ENCODE results near the gene EMC10.

Gene EMC10

GRCh38 chr19:50492303-50493052, 16.2 kb downstream of the EMC10 start:
- Histone ChIP-seq H3K79me1 (ENCODE audit: low read length) (peaks cover 8% of the 10 kb centered on the region), H4K12ac (ENCODE audit: low read depth, low read length) (no peak overlapping the region), H3K4me2 (ENCODE audit: low read length) (no peak overlapping the region), H3K36me3 (ENCODE audit: control insufficient read depth in 1 of 2, insufficient read depth in 2 of 2, low read length in 2 of 2) (peaks cover 4% of the 10 kb centered on the region in 2 experiments), H2BK5ac (ENCODE audit: low read depth, low read length, poor library complexity) (no peak overlapping the region), H3K23ac (ENCODE audit: low read length) (no peak overlapping the region), H3K79me2 (ENCODE audit: control insufficient read depth, insufficient read depth, low read length, poor library complexity) (no peaks in the 10 kb centered on the region), H4K91ac (ENCODE audit: low read depth, low read length) (no peak overlapping the region), H3K27ac (ENCODE audit: low read depth, low read length) (no peak overlapping the region), H4K8ac (ENCODE audit: low read depth, low read length) (no peak overlapping the region), H3K9ac (ENCODE audit: low read length) (no peak overlapping the region), H3K18ac (ENCODE audit: low read length) (no peak overlapping the region), H3K9me3 (ENCODE audit: insufficient read depth, low read depth, low read length) (peaks cover 4% of the 10 kb centered on the region), H2AK5ac (ENCODE audit: low read length) (no peak overlapping the region), H3K14ac (ENCODE audit: low read length) (no peak overlapping the region), H3K4me1 (ENCODE audit: control insufficient read depth in 1 of 2, insufficient read depth in 2 of 2, low read length in 2 of 2) (peaks cover 10 to 24% of the 10 kb centered on the region in 2 experiments), H2BK120ac (ENCODE audit: insufficient read depth, low read length, poor library complexity) (no peak overlapping the region), H3K4ac (ENCODE audit: low read depth, low read length) (no peak overlapping the region), H2AFZ (ENCODE audit: insufficient read depth, low read length, poor library complexity) (no peak overlapping the region), H3K27me3 (ENCODE audit: insufficient read depth, low read length) (peaks cover 2% of the 10 kb centered on the region), H3K4me3 (ENCODE audit: low read depth, low read length) (no peak overlapping the region), H2BK12ac (ENCODE audit: low read length) (no peak overlapping the region)
- no CpG with 5 or more reads among the region's 12 CpGs for WGBS (ENCODE audit: extremely low coverage, insufficient coverage, insufficient read length)
- DNase-seq: no peak

DNA sequence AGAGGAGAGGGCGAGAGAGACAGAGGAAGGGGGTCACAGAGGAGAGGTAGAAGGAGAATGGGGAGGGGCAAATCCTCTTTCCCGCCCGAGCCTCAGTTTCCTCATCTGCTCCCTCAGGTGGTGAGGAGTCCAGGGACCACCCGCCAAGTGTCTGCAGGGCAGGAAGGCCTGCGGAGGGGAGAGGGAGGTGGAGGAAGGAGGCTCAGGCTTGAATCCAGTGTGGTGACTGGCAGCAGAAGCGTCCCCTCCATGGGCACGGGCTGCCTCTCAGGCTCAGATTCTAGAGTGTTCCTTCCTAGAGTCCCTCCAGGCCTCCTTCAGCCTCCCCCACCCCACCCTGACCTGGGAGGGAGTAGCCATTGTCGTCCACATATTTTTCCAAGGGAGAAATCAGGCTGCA, 16.9 kb downstream of the EMC10 start:
- no CpG with 5 or more reads among the region's 8 CpGs for WGBS (ENCODE audit: extremely low coverage, insufficient coverage, insufficient read length)
- H2BK12ac ChIP-seq (ENCODE audit: low read length): no peak overlapping the region

DNA sequence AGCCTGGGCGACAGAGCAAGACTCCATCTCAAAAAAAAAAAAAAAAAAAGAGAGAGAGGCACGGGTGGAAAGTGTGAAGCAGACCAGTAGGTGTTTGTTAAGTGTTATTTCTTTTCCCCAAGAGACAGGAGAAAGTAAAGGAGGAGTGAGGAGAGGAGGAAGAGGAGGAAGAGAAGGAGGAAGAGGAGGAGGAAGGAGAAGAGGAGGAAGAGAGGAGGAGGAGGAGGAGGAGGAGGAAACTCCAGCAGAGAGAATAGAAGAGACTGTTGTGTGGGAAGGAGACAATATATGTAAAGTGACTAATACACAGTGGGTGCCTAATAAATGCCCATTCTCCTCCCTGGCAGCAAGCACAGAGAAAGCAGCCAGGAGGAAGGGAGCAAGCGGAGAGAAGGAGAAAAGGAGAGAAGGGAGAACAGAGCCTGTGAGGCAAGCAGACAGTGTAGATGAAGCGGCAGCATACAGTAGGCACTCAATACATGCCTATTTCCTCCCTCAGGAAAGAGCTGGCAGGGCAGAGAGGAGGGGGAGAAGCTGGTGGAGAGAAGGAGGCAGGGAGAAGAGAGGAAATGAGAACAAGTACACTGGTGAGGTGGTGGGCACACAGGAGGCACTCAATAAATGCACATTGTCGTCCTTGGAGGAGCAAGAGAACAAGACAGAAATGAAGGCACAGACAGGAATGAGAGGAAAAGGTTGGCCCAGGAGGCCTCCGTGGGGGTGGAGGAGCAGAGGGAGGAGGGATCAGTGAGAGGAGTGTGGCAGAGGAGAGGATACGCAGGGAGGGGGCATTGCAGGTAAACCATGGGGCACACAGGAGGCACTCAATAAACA, 18.1 kb downstream of the EMC10 start:
- no peak overlapping the region for H4K12ac ChIP-seq (ENCODE audit: low read depth, low read length)
- H3K4ac ChIP-seq (ENCODE audit: low read depth, low read length): no peak overlapping the region
- H2BK12ac ChIP-seq (ENCODE audit: low read length): no peak overlapping the region
- WGBS (ENCODE audit: extremely low coverage, insufficient coverage, insufficient read length): no CpG with 5 or more reads among the region's 7 CpGs
- H3K9me3 ChIP-seq (ENCODE audit: insufficient read depth, low read depth, low read length): peaks cover 4% of the 10 kb centered on the region
- no peak overlapping the region for H4K91ac ChIP-seq (ENCODE audit: low read depth, low read length)
- H2AK5ac ChIP-seq (ENCODE audit: low read length): no peak overlapping the region
- DNase-seq: no peak
- H3K4me1 ChIP-seq (ENCODE audit: control insufficient read depth in 1 of 2, insufficient read depth in 2 of 2, low read length in 2 of 2): peaks cover 8 to 20% of the 10 kb centered on the region in 2 experiments
- H3K18ac ChIP-seq (ENCODE audit: low read length): no peak overlapping the region
- H2AFZ ChIP-seq (ENCODE audit: insufficient read depth, low read length, poor library complexity): no peak overlapping the region
- no peak overlapping the region for H3K23ac ChIP-seq (ENCODE audit: low read length)
- H3K36me3 ChIP-seq (ENCODE audit: control insufficient read depth in 1 of 2, insufficient read depth in 2 of 2, low read length in 2 of 2): peaks cover 4% of the 10 kb centered on the region in 2 experiments
- no peak overlapping the region for H2BK120ac ChIP-seq (ENCODE audit: insufficient read depth, low read length, poor library complexity)
- H3K4me3 ChIP-seq (ENCODE audit: low read depth, low read length): no peak overlapping the region
- H3K27ac ChIP-seq (ENCODE audit: low read depth, low read length): no peak overlapping the region
- no peak overlapping the region for H4K8ac ChIP-seq (ENCODE audit: low read depth, low read length)
- H3K79me1 ChIP-seq (ENCODE audit: low read length): peaks cover 8% of the 10 kb centered on the region
- H2BK5ac ChIP-seq (ENCODE audit: low read depth, low read length, poor library complexity): no peak overlapping the region
- H3K9ac ChIP-seq (ENCODE audit: low read length): no peak overlapping the region
- no peak overlapping the region for H3K14ac ChIP-seq (ENCODE audit: low read length)
- H3K79me2 ChIP-seq (ENCODE audit: control insufficient read depth, insufficient read depth, low read length, poor library complexity): no peaks in the 10 kb centered on the region
- H3K4me2 ChIP-seq (ENCODE audit: low read length): no peak overlapping the region
- H3K27me3 ChIP-seq (ENCODE audit: insufficient read depth, low read length): peaks cover 2% of the 10 kb centered on the region

More for the DNA sequence above, 16.9 kb downstream of the EMC10 start:
- H3K79me1 ChIP-seq (ENCODE audit: low read length): peaks cover 8% of the 10 kb centered on the region
- peaks cover 10 to 24% of the 10 kb centered on the region in 2 experiments for H3K4me1 ChIP-seq (ENCODE audit: control insufficient read depth in 1 of 2, insufficient read depth in 2 of 2, low read length in 2 of 2)
- no peak overlapping the region for H3K27ac ChIP-seq (ENCODE audit: low read depth, low read length)
- H3K27me3 ChIP-seq (ENCODE audit: insufficient read depth, low read length): peaks cover 2% of the 10 kb centered on the region
- no peak overlapping the region for H4K8ac ChIP-seq (ENCODE audit: low read depth, low read length)
- no peak overlapping the region for H3K4ac ChIP-seq (ENCODE audit: low read depth, low read length)
- H4K12ac ChIP-seq (ENCODE audit: low read depth, low read length): no peak overlapping the region
- no peak overlapping the region for H3K4me3 ChIP-seq (ENCODE audit: low read depth, low read length)
- H3K4me2 ChIP-seq (ENCODE audit: low read length): no peak overlapping the region
- no peak overlapping the region for H3K9ac ChIP-seq (ENCODE audit: low read length)
- no peak overlapping the region for H4K91ac ChIP-seq (ENCODE audit: low read depth, low read length)
- no peaks in the 10 kb centered on the region for H3K79me2 ChIP-seq (ENCODE audit: control insufficient read depth, insufficient read depth, low read length, poor library complexity)
- H3K23ac ChIP-seq (ENCODE audit: low read length): no peak overlapping the region
- no peak overlapping the region for H3K14ac ChIP-seq (ENCODE audit: low read length)
- DNase-seq: no peak
- no peak overlapping the region for H2AK5ac ChIP-seq (ENCODE audit: low read length)
- H3K9me3 ChIP-seq (ENCODE audit: insufficient read depth, low read depth, low read length): peaks cover 4% of the 10 kb centered on the region
- H3K18ac ChIP-seq (ENCODE audit: low read length): no peak overlapping the region
- no peak overlapping the region for H2AFZ ChIP-seq (ENCODE audit: insufficient read depth, low read length, poor library complexity)
- peaks cover 4% of the 10 kb centered on the region in 2 experiments for H3K36me3 ChIP-seq (ENCODE audit: control insufficient read depth in 1 of 2, insufficient read depth in 2 of 2, low read length in 2 of 2)
- no peak overlapping the region for H2BK120ac ChIP-seq (ENCODE audit: insufficient read depth, low read length, poor library complexity)
- H2BK5ac ChIP-seq (ENCODE audit: low read depth, low read length, poor library complexity): no peak overlapping the region

DNA sequence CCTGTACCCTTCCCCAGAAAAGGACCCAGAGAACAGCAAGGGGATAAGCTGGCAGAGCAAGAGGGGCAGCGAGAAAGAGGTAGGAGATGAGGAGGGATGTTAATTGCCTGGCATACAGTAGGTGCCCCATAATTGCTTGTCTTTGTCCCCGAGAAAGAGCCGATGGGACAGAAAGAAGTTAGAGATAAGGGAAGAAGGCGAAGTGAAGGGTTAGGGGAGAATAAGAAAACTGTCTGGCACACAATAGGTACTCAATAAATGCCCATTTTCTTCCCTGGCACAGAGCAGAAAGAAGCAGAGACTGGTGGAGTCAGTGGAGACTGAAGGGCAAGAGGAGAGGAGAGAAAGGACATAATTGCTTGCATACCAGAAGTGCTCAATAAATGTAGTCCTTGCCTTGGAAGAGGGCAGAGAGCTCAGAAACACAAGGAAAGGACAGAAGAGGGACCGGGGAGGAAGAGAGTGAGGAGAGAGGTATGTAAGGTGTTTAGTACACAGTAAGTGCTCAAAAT, 18.8 kb downstream of the EMC10 start:
- Histone ChIP-seq H3K36me3 (ENCODE audit: control insufficient read depth in 1 of 2, insufficient read depth in 2 of 2, low read length in 2 of 2) (peaks cover 4% of the 10 kb centered on the region in 2 experiments), H3K4ac (ENCODE audit: low read depth, low read length) (no peak overlapping the region), H2BK12ac (ENCODE audit: low read length) (no peak overlapping the region), H2AK5ac (ENCODE audit: low read length) (no peak overlapping the region), H3K27ac (ENCODE audit: low read depth, low read length) (no peak overlapping the region), H2AFZ (ENCODE audit: insufficient read depth, low read length, poor library complexity) (no peak overlapping the region), H3K4me2 (ENCODE audit: low read length) (no peak overlapping the region), H3K4me3 (ENCODE audit: low read depth, low read length) (no peak overlapping the region), H3K23ac (ENCODE audit: low read length) (no peak overlapping the region), H3K79me1 (ENCODE audit: low read length) (peaks cover 12% of the 10 kb centered on the region), H4K8ac (ENCODE audit: low read depth, low read length) (no peak overlapping the region), H2BK120ac (ENCODE audit: insufficient read depth, low read length, poor library complexity) (no peak overlapping the region), H4K91ac (ENCODE audit: low read depth, low read length) (no peak overlapping the region), H3K18ac (ENCODE audit: low read length) (no peak overlapping the region), H3K27me3 (ENCODE audit: insufficient read depth, low read length) (peaks cover 2% of the 10 kb centered on the region), H2BK5ac (ENCODE audit: low read depth, low read length, poor library complexity) (no peak overlapping the region), H3K4me1 (ENCODE audit: control insufficient read depth in 1 of 2, insufficient read depth in 2 of 2, low read length in 2 of 2) (peaks cover 9 to 20% of the 10 kb centered on the region in 2 experiments), H4K12ac (ENCODE audit: low read depth, low read length) (no peak overlapping the region), H3K9me3 (ENCODE audit: insufficient read depth, low read depth, low read length) (peaks cover 4% of the 10 kb centered on the region), H3K79me2 (ENCODE audit: control insufficient read depth, insufficient read depth, low read length, poor library complexity) (peaks cover 2% of the 10 kb centered on the region), H3K9ac (ENCODE audit: low read length) (no peak overlapping the region), H3K14ac (ENCODE audit: low read length) (no peak overlapping the region)
- WGBS (ENCODE audit: extremely low coverage, insufficient coverage, insufficient read length): no CpG with 5 or more reads among the region's 5 CpGs
- no peak for DNase-seq
